Measurements from ENCODE around the gene DNAJA3. TPM values are rescaled to one million over a fixed set of nuclear protein-coding genes. Genes with fewer than 3 reads are reported as not detected.

The DNAJA3 gene
- total and polyA plus RNA-seq, 2 of the 4 experiments (the other 2 are of a cell fraction) = 38.0 to 40.2 TPM

GRCh38 chr16:4435337-4436067 lies 9.8 kb downstream of the DNAJA3 start:
- peaks cover 5% of the 10 kb centered on the region for H3K4me1 ChIP-seq (ENCODE audit: control insufficient read depth, insufficient read depth, low read length)
- H2BK120ac ChIP-seq (ENCODE audit: low read depth, low read length) = no peak overlapping the region; the same call in 1 of the 2 replicates
- peak; percentile 89 for ATAC-seq (ENCODE audit: low read depth)
- intact Hi-C loops (cut with micrococcal nuclease) = no loop called here
- H2AK5ac ChIP-seq (ENCODE audit: low read depth, low read length) = 0 out of 2 replicates have a peak overlapping the region, but pooled peaks have one; percentile 10
- WGBS, 2 experiments (ENCODE audit: extremely low coverage in 2 of 2, insufficient read length in 1 of 2) = 100% methylated on average over 2 of the region's 8 CpGs; no CpG with 5 or more reads in 1 of the 2 experiments
- H2BK20ac ChIP-seq (ENCODE audit: low read depth, low read length) = peak overlapping the region; percentile 6; the same call in 1 of the 2 replicates
- H4K5ac ChIP-seq (ENCODE audit: low read depth, low read length) = peak overlapping the region; percentile 87
- no peaks in the 10 kb centered on the region for H3K9me1 ChIP-seq (ENCODE audit: insufficient read depth, low read length)
- no TSS peak for BruUV-seq (replicated peaks)
- H3K18ac ChIP-seq (ENCODE audit: low read depth, low read length) = peak overlapping the region; percentile 83
- no peak overlapping the region for H2AFZ ChIP-seq (replicated peaks; ENCODE audit: low read length, poor library complexity)
- H3K4ac ChIP-seq (ENCODE audit: low read depth, low read length) = 0 out of 2 replicates have a peak overlapping the region, but pooled peaks have one; percentile 28
- ChIA-PET CTCF (no interaction called here), POLR2A (ENCODE audit: unreplicated experiment) (no interaction called here)
- H4K20me1 ChIP-seq (ENCODE audit: insufficient read depth, low read length) = no peaks in the 10 kb centered on the region; the same call in 1 of the 2 replicates
- no peak overlapping the region; a peak in 1 of 4 replicates for H4K8ac ChIP-seq (ENCODE audit: low read depth in 2 of 2, low read length in 2 of 2)
- no peak overlapping the region; the same call in 1 of the 2 replicates for H4K91ac ChIP-seq (ENCODE audit: insufficient read depth, low read depth, low read length)
- no peak overlapping the region for H2BK15ac ChIP-seq (ENCODE audit: low read depth, low read length)
- TF ChIP-seq RFX5 (IDR thresholded peaks at IDR 0.05; ENCODE audit: low read depth, low read length) (no peak), NFE2L2 (IDR thresholded peaks at IDR 0.05; ENCODE audit: low read depth, low read length) (peak; percentile 81), POLR2A (IDR thresholded peaks at IDR 0.05; ENCODE audit: low read depth, low read length) (no peak), BHLHE40 (IDR thresholded peaks at IDR 0.05; ENCODE audit: low read depth, low read length) (no peak)
- no peaks in the 10 kb centered on the region for H3K9me3 ChIP-seq (ENCODE audit: control insufficient read depth, insufficient read depth, low read length)
- H3K14ac ChIP-seq (replicated peaks; ENCODE audit: low read depth, low read length) = no peak overlapping the region
- no peak overlapping the region for H3K9ac ChIP-seq (ENCODE audit: low read depth, low read length)
- no peak overlapping the region for H3K56ac ChIP-seq (ENCODE audit: extremely low read depth, insufficient read depth, low read length)
- H3K23ac ChIP-seq (ENCODE audit: low read depth, low read length) = no peak overlapping the region
- DNase-seq = peak; percentile 78
- peaks cover 27 to 39% of the 10 kb centered on the region in 2 experiments for H3K79me1 ChIP-seq (ENCODE audit: low read depth in 1 of 2, low read length in 2 of 2)
- peaks cover 34% of the 10 kb centered on the region for H3K36me3 ChIP-seq (ENCODE audit: control insufficient read depth, insufficient read depth, low read length)
- in situ Hi-C loops (cut with MboI; ENCODE audit: low sequenced_read_pairs) = no loop called here
- dilution Hi-C loops (cut with HindIII; ENCODE audit: low sequenced_read_pairs, unreplicated experiment) = no loop called here
- no peak overlapping the region for H3K4me2 ChIP-seq (ENCODE audit: low read depth, low read length)
- H3K27me3 ChIP-seq (ENCODE audit: control insufficient read depth, insufficient read depth, low read length) = no peaks in the 10 kb centered on the region
- H3K4me3 ChIP-seq (ENCODE audit: insufficient read depth, low read depth, low read length) = no peak overlapping the region
- no peak overlapping the region for H2AK9ac ChIP-seq (replicated peaks; ENCODE audit: low read depth, low read length, poor library complexity)
- H2BK5ac ChIP-seq (ENCODE audit: low read depth, low read length, poor library complexity, severe bottlenecking) = peak overlapping the region; percentile 82
- H3K27ac ChIP-seq (ENCODE audit: insufficient read depth, low read length) = peak overlapping the region; percentile 93; the same call in 1 of the 2 replicates
